Measurements from ENCODE around the gene SLC39A1.
A peak's percentile ranks its signal among the peaks of the same experiment; 100 is the strongest.
"Not testable (repeated sequence)": the region's sequence is repeated elsewhere in the genome, so short reads cannot be mapped to it uniquely, and the experiment has no call there.

SLC39A1 gene, protein sequence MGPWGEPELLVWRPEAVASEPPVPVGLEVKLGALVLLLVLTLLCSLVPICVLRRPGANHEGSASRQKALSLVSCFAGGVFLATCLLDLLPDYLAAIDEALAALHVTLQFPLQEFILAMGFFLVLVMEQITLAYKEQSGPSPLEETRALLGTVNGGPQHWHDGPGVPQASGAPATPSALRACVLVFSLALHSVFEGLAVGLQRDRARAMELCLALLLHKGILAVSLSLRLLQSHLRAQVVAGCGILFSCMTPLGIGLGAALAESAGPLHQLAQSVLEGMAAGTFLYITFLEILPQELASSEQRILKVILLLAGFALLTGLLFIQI

DNA sequence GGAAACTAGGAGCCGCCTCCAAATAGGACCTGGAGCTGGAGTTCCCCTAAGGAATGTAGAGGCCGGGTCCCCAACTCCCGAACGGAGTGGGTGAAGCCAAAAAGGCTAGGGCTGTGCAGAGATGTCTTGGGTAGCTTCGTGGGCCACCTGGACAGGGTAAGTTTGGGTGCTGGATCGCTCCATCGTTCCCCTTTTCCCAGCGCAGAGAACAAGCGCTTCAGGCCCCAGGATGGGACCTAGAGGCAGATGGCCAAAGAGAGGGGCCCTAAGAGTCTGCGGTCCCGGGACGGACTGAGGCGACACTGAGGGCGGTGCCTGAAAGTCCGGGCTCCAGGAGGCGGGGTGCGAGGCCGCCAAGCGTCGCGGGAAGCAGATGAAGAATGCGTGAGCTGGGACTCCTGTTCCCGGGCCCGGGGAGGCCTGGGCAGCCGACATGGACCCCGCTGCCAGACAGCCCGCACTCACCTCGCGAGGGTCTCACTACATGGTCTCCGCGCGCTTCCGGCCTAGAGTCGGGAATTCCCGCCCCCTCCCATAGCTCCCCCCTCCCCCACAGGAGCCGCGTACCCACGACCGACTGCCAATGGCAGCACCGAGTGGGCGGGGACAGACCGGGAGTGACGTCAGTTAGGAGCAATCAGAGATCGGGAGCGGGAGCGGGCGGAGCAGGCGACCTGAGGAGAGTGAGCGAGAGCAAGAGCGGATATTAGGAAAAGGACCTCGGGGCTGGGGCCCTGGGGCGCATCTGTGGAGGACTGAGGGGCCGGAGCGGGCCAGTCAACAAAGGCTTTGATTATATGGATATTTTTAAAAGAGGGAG, at the start of gene SLC39A1:
SLC39A1 (minus strand) TSS at position 508 of the 820 bp plus-strand sequence. CDS start 822 bp downstream, outside the sequence.
- DNase-seq = peak; percentile 98

DNA sequence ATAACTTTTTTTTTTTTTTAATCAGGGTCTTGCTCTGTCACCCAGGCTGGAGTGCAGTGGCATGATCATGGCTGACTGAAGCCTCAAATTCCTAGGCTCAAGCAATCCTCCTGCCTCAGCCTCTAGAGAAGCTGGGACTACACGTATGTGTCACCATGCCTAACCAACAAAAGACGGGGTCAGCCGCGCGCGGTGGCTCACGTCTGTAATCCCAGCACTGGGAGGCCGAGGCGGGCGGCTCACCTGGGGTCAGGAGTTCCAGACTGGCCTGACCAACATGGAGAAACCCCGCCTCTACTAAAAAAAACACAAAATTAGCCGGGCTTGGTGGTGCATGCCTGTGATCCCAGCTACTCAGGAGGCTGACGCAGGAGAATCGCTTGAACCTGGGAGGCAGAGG, 49.2 kb upstream of the SLC39A1 start:
- DNase-seq = not testable (repeated sequence)

DNA sequence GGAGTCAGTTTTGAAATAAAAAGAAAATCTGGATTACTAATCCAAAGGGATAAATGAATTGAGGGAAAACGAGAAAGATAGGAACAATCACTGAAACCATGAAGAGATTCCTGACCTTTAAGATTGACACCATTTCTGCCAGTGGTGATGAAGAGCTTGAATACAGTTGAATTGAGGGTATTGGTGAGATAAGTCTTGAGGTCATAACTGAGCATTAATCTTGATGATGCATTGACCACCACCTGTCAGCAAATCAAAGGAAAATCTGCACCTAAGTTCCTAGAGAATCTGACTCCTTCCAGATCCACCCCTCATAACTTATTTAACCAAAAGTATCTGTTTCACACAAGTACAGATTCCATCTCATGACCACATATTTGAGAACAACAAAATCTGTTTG, 48.8 kb upstream of the SLC39A1 start:
- DNase-seq = no peak

DNA sequence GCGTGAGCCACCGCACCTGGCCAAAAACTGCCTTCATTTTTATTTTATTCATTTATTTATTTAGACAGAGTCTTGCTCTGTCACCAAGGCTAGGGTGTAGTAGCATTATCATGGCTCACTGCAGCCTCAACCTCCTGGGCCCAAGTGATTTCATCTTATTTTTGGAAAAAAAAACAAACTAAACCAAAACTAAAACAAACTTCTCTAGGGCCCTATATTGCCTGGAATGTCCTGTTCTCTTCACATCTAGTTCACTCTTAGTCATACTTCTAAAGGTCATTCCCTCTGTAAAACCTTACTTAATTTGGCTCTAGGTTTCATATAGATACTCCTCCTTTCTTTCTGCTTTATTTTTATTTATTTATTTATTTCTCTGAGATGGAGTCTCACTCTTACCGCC, 42.8 kb upstream of the SLC39A1 start:
- no peak for DNase-seq

DNA sequence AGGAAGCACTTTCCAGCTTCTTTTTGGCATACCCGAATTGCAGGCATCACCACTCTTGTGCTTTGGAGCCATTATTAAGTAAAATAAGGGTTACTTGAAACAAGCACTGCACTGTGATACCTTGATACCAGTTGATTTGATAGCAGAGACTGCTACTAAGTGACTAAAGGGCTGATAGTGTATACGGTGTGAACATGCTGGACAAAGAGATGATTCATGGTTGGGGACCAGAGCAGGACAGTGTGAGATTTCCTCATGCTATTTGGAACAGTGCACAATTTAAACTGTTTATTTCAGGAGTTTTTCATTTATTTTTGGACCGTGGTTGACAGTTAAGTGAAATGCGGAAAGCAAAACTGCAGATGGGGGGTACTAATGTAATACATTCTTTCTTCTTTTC, 37.1 kb upstream of the SLC39A1 start:
- DNase-seq = no peak

DNA sequence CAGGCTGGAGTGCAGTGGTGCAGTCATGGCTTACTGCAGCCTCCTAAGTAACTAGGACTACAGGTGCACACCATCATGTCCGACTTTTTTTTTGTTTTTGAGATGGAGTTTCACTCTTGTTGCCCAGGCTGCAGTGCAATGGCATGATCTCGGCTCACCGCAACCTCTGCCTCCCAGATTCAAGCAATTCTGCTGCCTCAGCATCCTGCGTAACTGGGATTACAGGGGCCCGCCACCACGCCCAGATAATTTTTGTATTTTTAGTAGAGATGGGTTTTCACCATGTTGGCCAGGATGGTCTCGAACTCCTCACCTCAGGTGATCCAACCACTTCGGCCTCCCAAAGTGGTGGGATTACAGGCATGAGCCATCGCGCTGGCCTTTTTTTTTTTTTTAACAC, 33.5 kb upstream of the SLC39A1 start:
- DNase-seq = not testable (repeated sequence)

DNA sequence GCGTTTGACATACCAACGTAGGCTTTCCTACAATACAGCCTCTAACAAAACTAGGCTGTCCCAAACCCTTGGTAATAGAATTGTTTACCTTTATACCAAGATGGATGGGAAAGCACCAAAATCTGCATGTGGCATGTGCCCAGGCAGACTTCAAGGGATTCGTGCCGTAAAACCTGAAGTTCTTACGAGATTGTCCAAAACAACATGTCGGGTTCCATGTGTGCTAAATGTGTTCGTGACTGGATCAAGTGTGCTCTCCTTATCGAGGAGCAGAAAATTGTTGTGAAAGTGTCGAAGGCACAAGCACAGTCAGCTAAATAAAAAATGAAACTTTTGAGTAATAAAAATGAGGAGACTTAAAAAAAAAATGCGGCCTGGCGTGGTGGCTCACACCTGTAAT, 32.3 kb upstream of the SLC39A1 start:
- DNase-seq = no peak

DNA sequence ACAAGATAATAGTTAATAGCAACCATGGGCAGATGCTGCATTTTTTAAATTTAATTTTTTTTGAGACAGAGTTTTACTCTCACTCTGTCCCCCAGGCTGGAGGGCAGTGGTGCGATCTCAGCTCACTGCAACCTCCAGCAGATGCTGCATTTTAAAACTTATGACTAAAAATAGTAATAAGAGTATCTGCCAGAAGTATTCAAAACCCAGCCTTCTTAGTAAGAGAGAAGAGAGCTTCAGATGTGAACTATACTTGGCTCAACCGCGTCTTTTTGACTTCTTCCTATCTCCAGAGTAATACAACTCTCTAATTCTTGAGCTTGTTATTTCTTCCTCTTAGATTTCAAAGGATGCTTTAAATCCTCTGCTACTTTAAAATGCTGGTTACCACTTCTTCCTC, 31.9 kb upstream of the SLC39A1 start:
- DNase-seq = no peak

DNA sequence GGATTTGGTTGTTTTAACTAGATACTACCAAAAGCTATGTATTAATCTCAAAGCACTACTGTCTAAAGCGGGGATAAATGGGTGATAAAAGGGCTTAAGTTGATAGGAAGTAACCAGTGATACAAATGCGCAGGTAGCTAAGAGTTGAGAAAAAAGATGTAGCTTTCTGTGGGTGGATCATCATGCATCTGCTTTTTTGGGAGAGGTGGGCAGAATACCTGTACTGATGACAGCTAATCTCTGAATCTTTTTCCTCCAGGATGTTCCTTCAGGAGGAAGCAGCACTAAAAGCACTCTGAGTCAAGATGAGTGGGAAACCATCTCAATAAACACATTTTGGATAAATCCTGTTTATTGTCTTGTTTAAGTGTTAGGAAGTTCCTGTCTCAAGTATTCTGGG, 28.5 kb upstream of the SLC39A1 start:
- no peak for DNase-seq

DNA sequence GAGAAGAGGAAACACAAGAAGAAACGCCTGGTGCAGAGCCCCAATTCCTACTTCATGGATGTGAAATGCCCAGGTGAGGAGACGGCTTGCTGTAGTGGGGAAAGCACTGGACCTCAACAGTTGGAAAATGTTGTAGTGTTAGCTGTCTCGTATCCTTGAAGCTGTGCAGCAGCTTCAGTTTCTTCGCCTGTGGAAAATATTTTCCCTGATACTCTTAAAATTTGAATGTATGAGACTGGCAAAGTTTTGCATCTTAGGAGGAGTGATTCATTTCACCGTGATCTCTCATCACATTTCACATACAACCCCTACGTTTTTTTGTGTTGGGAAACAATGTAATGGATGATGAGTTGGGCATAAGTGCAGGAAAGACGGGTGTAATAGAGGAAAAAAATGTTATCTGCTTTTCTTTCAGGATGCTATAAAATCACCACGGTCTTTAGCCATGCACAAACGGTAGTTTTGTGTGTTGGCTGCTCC, 27.9 kb upstream of the SLC39A1 start:
- DNase-seq = no peak

DNA sequence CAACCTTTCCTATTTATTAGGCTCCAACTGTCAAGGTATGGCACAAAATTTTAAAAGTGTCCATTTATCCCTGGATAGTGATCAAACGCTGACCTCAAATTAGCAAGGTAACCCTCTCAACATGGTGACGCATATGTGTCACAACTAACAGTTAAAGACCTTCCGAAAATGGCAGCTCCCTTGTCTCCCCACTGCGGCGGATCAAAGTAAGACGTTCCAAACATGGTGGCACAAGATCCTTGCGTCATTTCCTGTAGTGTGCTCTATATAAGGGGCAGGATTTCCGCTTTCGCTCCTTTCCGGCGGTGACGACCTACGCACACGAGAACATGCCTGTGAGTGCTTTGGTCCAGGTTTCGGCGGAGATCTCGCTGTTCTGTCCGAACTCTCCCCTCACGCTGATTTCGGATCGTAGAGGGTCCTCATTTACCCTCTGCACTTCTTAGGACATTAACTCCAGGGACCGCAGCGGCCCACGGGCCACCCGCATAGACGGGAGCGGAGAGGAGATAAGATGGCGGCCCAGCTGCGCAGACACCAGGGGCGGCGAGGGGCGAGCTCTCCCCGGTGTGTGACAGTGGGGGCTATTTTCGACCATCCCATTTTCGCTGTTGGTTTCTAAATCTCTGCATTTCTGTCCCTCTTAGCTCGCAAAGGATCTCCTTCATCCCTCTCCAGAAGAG, 27.3 kb upstream of the SLC39A1 start, which contains the start of gene RPS27:
RPS27 (plus strand) TSS at position 295 of the 683 bp plus-strand sequence; CDS start at position 330, 35 bp downstream.
- peak; percentile 97 for DNase-seq

DNA sequence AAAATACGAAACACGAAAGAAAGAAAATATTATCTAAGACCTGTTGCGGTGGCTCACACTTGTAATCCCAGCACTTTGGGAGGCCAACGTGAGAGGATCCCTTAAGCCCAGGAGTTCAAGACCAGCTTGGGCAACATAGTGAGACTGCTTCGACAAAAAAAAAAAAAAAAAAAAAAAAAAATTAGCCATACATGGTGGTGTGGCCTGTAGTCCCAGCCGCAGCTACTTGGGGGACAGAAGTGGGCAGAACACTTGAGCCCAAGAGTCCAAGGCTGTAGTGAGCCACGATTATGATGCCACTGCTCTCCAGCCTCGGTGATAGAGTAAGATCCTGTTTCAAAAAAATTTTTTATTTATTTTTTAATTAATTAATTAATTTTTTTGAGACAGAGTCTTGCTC, 24.3 kb upstream of the SLC39A1 start:
- no peak for DNase-seq

DNA sequence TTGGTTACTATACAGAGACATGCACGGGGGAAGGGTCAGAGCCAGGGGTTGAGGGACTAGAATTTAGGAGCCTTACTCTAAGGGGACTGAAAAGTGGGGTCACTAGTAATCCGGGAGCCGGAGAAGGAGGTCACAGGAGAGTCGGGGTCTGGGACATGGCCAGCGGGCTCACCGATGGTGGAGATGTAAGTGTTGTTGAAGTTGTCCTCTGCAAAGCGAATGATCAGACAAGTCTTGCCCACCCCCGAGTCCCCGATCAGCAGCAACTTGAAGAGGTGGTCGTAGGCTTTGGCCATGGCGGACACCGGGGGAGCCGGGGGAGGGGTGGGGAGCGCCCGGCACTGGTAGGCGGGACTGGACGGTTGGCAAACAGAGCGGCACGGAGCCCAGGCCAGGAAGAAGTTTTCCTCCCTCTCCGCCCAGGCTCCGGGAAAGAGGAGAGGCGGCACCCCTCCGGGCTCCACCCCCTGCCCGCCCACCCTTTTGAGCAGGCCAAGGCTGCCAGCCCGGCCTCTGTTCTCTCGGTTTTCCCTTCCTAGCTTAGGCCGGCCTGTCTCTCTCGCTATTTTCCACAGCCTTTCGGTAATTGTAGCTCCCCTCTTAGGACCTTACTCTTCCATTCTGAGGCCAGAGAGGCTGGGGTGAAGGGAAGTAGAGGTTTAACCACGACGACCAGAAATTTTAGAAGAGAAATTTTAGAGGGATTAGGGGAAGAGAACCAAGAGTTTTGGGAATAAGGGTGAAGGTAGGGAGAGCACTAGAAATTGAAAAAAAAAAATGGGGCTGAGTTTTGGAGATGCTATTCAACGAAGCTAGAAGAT, 22.8 kb upstream of the SLC39A1 start, which contains the start of gene RAB13:
RAB13 (minus strand) TSS at position 399 of the 821 bp plus-strand sequence; CDS start at position 296, 103 bp downstream.
- no peak for DNase-seq

DNA sequence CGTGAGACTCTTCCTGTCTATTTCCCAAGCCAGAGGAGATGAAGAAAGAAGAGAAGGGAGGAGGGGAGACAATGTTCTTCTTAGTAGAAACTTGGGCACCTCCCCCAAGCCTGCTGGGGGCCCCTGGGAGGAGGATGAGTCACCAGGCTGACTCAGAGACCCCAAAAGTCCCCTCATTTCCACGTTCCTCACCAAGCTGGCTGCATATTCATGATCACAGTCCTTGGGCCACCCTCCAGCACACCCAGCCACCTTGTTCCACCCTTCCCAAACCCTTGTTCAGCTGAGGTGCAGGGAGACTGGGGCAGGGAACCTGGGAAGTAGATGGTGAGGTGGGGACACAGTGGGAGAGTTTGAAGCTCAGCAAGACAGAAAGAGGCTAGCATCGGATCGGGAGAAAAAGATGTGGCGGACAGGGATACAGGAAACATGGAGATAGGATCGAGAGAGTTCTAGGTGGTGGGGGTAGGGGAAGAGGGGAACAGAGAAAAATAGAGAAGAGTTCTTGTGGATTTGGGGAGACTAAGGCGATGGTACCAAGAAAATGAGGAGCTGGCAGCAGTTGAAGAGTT, 22.1 kb upstream of the SLC39A1 start:
- peak; percentile 48 for DNase-seq

DNA sequence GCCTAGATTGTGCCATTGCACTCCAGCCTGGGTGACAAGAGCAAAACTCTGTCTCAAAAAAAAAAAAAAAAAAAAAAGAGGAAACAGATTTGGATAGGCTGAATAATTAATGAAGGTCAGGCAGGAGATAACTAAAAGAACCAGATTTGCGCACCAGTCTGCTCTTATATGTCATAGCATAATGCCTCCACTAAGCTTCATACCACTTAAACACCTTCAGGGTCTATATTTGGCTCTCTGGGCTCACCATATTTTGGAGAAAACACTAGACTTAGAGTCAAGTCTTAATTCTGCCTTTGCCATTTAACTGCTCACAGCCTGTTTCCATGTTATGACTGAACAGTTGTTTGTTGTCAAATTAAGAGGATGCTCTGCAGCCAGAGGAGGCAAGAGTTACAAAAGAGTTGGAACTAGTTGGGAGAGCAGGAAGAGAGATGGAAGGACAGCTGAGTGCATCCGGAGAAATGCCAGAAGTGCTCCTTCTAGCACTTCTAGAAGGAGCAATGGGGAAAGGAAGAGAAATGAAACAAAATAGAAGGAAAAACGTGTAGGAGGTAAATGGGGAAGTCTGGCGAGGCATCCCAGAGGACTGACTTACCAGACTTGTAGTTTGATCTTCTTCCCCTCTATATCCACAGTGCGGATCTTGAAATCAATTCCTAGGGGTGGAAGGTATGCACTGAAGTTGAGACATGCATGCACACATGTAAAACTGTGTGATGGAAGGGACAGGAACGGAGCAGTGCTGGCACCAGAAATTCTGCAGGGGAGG, 21.0 kb upstream of the SLC39A1 start:
- no peak for DNase-seq

DNA sequence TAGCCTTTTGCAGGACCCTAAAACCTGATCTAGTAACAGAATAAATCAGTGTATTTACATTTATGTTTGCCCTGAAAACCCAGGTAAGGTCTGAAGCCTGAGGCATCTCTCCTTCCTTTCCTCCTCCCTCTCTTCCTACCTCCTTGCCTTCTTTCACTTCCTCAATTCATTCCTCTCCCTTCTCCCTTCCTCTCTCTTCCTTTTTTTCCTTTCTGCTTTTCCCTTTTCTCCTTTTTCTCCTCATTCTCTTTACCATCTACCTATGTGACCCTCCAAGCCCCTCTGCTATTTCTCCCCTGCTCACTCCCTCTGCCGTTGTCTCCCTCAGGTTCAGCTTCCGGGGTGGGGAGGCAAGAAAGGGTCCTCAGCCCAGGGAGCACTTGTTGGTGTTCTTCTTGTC, 18.4 kb upstream of the SLC39A1 start:
- DNase-seq = not testable (repeated sequence)

DNA sequence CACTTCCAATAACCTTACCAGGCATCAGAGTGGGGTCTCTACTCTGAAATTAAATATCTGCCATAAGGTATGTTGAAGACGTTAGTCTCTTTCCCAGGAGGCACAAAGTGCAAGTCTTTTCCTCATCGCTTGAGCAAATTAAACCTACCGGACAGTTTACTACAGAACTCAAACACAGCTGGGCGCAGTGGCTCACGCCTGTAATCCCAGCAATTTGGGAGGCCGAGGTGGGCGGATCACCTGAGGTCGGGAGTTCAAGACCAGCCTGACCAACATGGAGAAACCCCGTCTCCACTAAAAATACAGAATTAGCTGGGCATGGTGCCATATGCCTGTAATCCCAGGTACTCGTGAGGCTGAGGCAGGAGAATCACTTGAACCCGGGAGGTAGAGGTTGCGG, 15.8 kb upstream of the SLC39A1 start:
- not testable (repeated sequence) for DNase-seq

DNA sequence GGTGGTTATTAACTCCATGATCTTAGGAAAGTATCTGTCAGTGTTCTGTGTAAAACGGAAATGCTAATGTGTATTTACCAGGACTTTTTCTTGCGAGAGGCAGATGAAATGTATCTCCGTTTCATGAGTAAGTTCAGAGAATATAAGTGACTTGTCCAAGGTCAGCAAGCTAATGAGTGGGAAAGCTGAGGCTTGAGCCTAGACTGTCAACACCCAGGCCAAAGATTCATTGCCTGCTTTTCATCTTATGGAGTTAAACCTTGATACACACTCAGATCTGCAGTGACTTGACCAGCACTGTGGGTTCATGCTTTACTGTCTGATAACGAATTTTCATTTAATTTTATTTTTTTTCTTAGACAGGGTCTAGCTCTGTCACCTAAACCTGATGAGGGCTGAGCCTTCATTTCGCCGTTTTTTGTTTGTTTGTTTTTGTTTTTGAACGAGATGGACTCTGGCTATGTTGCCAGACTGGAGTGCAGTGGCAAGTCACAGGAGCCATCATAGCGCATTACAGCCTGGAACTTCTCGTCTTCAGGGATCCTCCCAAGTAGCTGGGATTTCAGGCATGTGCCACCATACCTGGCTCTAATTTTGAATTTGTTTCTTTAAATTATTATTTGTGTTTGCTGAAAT, 15.1 kb upstream of the SLC39A1 start:
- DNase-seq = no peak

DNA sequence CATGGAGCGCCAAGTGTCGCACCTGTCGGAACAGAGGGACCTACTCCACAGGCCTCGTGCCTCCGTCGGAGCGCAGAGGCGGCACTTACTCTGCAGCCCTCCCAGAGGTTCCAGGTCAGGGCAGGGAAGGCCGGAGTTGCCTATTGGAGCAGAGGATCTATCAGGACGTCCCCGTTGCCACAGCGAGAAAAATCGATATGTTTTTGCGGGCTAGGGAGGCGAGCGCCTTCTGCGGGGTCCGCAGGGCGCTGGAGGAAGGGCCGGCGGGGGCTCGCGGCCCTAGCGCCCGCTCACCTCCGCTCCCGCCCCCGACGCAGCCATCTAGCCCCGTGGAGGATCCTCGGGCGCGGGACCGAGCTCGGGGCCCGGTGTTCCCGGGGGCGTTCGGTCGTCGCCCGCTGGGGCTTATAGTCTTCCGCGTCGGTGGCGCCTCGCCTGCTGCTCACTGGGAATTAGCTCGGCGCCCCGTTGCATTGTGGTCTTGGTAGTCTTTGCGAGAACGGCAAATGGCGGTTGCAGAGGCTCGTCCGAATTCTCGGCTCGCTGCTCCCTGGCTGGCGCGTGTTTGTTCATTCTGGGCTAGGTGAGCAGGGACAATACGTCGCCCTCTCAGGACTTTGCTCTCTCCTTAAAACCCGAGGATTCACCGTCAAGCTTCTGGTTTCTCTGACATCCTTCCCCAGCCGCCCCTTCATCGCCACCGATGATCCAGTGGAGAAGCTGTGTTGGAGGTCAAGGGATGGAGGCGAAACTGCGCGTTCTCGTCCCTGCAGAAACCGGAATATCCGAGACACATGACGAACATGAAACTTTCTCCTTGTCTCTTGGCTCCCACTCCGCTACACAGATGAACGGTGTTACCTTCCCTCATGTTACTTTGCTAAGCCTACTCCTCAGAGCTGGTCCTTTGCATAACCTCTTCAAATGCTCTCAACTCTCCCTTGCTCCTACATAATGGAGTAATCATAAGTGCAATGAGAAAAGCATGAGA, 14.2 kb upstream of the SLC39A1 start, which contains the start of gene JTB:
JTB (minus strand) TSS at position 425 of the 991 bp plus-strand sequence; CDS start at position 3, 422 bp downstream.
- DNase-seq = peak; percentile 91

Data from activated CD4-positive, alpha-beta T cell treated with anti-CD3 and anti-CD28 coated beads, Interleukin-10, Interleukin-2, amounts not matched to agents 100 ng/mL and 50 ng/mL, durations not matched to agents 16 hours and 8 hours (primary cell).